A549 (cell line): ENCODE results near the gene OR2L8. TPM values are rescaled to one million over a fixed set of nuclear protein-coding genes. Genes with fewer than 3 reads are reported as not detected.

Experiments used
- ATAC-seq, 2 experiments: fragments of 200-7000 bp in 1 of 2; fragments of >200 bp in 1 of 2; cut with Nextera tagmentation in 1 of 2; cut with Tn5 transposase in 1 of 2; 3 replicates each; pipeline versions ENCODE4 v1.8.0 to v1.9.1; 2018 to 2020; ENCODE audit warnings: mild to moderate bottlenecking in 1 of 2, moderate library complexity in 1 of 2
- CTCF ChIA-PET: fragments of 300-600 bp; sonication (Branson Sonifier 250); formaldehyde crosslinking; extraction: SDS; loops from one replicate; lab custom pipeline; 2021; ENCODE audit warnings: antibody characterized with exemption, inconsistent platforms; lab: Yijun Ruan, JAX
- POLR2A ChIA-PET: fragments of 350-600 bp; formaldehyde crosslinking; extraction: SDS; loops from one replicate; lab custom pipeline; 2021; ENCODE audit warnings: antibody characterized with exemption, inconsistent platforms; lab: Yijun Ruan, JAX
- DNase-seq, 2 experiments: peaks; one replicate each; pipeline versions ENCODE4 v3.0.0 to v3.0.0-alpha.2; 2011 to 2016; ENCODE audit warnings: low read depth in 1 of 2, low spot score in 1 of 2
- FAIRE-seq: peaks from 2 replicates; lab custom pipeline; 2011; peaks lifted over from hg19 to GRCh38; lab: Jason Lieb, UNC
- H3K27ac ChIP-seq, 2 experiments: fragments of >200 bp; sonication (Bioruptor Twin); formaldehyde crosslinking; 3 replicates each; pipeline ENCODE4 v1.5.1; 2016 to 2017
- H3K4me1 ChIP-seq: fragments of >200 bp; sonication (Bioruptor Twin); formaldehyde crosslinking; 3 replicates; pipeline ENCODE4 v1.6.1; 2016
- H3K4me2 ChIP-seq: fragments of >200 bp; sonication (Bioruptor Twin); formaldehyde crosslinking; 3 replicates; pipeline ENCODE4 v1.6.1; 2016
- H3K4me3 ChIP-seq: fragments of >200 bp; sonication (Bioruptor Twin); formaldehyde crosslinking; 3 replicates; pipeline ENCODE4 v1.5.1; 2016
- H3K9me3 ChIP-seq: fragments of >200 bp; sonication (Bioruptor Twin); formaldehyde crosslinking; 3 replicates; pipeline ENCODE4 v1.6.1; 2016
- BHLHE40 ChIP-seq: IDR thresholded peaks from 2 replicates; pipeline ENCODE4 v1.6.1; 2012; ENCODE audit warnings: low read depth, low read length, inconsistent platforms
- CBX8 ChIP-seq: fragments of 200-600 bp; sonication (generic); IDR thresholded peaks from 2 replicates; pipeline ENCODE4 v1.6.1; 2016
- CHD2 ChIP-seq: fragments of 150-350 bp; IDR thresholded peaks from 2 replicates; pipeline ENCODE4 v1.6.1; 2014; ENCODE audit warnings: low read length; ENCODE audit not compliant: partially characterized antibody
- CHD4 ChIP-seq: fragments of 200-600 bp; sonication (generic); IDR thresholded peaks from 2 replicates; pipeline ENCODE4 v1.6.1; 2016; ENCODE audit warnings: antibody characterized with exemption, mild to moderate bottlenecking, borderline replicate concordance
- ESRRA ChIP-seq: fragments of 150-350 bp; IDR thresholded peaks from 2 replicates; pipeline ENCODE4 v1.6.1; 2014; ENCODE audit warnings: mild to moderate bottlenecking, low read length, borderline replicate concordance
- FOSL2 ChIP-seq, 2 experiments: fragments of 450-650 bp in 1 of 2; fragments of >200 bp in 1 of 2; sonication (Bioruptor Twin) in 1 of 2; formaldehyde crosslinking; IDR thresholded peaks; 2 replicates each; pipeline versions ENCODE4 v1.5.0 to v1.6.1; 2016 to 2020; ENCODE audit warnings: mild to moderate bottlenecking in 1 of 2, moderate library complexity in 1 of 2
- FOXS1 ChIP-seq: fragments of 250-450 bp; sonication (Bioruptor Pico); IDR thresholded peaks from 2 replicates; pipeline ENCODE4 v1.5.0; 2020; ENCODE audit warnings: mild to moderate bottlenecking, moderate library complexity
- GATA3 ChIP-seq: IDR thresholded peaks from 2 replicates; pipeline ENCODE4 v1.6.1; 2012; ENCODE audit warnings: borderline replicate concordance
- HEYL ChIP-seq: fragments of 250-450 bp; sonication (Bioruptor Pico); IDR thresholded peaks from 2 replicates; pipeline ENCODE4 v1.8.0; 2021; ENCODE audit warnings: mild to moderate bottlenecking, moderate library complexity
- HOXA7 ChIP-seq: fragments of 250-450 bp; sonication (Bioruptor Pico); IDR thresholded peaks from 2 replicates; pipeline ENCODE4 v1.5.0; 2020; ENCODE audit warnings: mild to moderate bottlenecking, moderate library complexity
- JUN ChIP-seq, 2 experiments: fragments of >200 bp; sonication (Bioruptor Twin); formaldehyde crosslinking; IDR thresholded peaks; 2 replicates in 1 of 2; 3 replicates in 1 of 2; pipeline ENCODE4 v1.6.1; 2016 to 2017
- JUNB ChIP-seq: fragments of >200 bp; sonication (Bioruptor Twin); formaldehyde crosslinking; IDR thresholded peaks from 2 replicates; pipeline ENCODE4 v1.6.1; 2016
- KDM5A ChIP-seq: fragments of 200-600 bp; sonication (generic); IDR thresholded peaks from 2 replicates; pipeline ENCODE4 v1.6.1; 2016; ENCODE audit warnings: antibody characterized with exemption, mild to moderate bottlenecking
- NFE2L2 ChIP-seq: fragments of 150-350 bp; conservative IDR thresholded peaks from 2 replicates; pipeline ENCODE4 v1.6.1; 2014; ENCODE audit warnings: low read length
- NPAS2 ChIP-seq: fragments of 250-450 bp; sonication (Bioruptor Pico); IDR thresholded peaks from 2 replicates; pipeline ENCODE4 v1.8.0; 2022; ENCODE audit warnings: mild to moderate bottlenecking, moderate library complexity, borderline replicate concordance
- RCOR1 ChIP-seq: fragments of 150-350 bp; IDR thresholded peaks from 2 replicates; pipeline ENCODE4 v1.6.1; 2014; ENCODE audit warnings: antibody characterized with exemption, low read length, low read depth
- RFX5 ChIP-seq: fragments of 450-650 bp; IDR thresholded peaks from 2 replicates; pipeline ENCODE4 v1.7.1; 2014; ENCODE audit warnings: antibody characterized with exemption, mild to moderate bottlenecking, moderate library complexity
- SMC3 ChIP-seq: fragments of >200 bp; sonication (Bioruptor Twin); formaldehyde crosslinking; IDR thresholded peaks from 3 replicates; pipeline ENCODE4 v1.6.1; 2018; ENCODE audit warnings: inconsistent platforms
- SREBF2 ChIP-seq: fragments of 450-650 bp; IDR thresholded peaks from 2 replicates; pipeline ENCODE4 v1.6.1; 2014; ENCODE audit warnings: mild to moderate bottlenecking, moderate library complexity
- ZC3H11A ChIP-seq: fragments of 450-650 bp; IDR thresholded peaks from 2 replicates; pipeline ENCODE4 v1.6.1; 2014; ENCODE audit warnings: antibody characterized with exemption, mild to moderate bottlenecking
- ZFP36 ChIP-seq: fragments of 450-650 bp; IDR thresholded peaks from 2 replicates; pipeline ENCODE4 v1.6.1; 2014; ENCODE audit warnings: borderline replicate concordance; ENCODE audit not compliant: partially characterized antibody
- ZNF302 ChIP-seq: fragments of 250-450 bp; sonication (Bioruptor Pico); IDR thresholded peaks from 2 replicates; pipeline ENCODE4 v1.9.0; 2021; ENCODE audit warnings: inconsistent platforms, mild to moderate bottlenecking, moderate library complexity
- ZSCAN20 ChIP-seq: fragments of 250-450 bp; sonication (Bioruptor Pico); IDR thresholded peaks from 2 replicates; pipeline ENCODE4 v1.8.0; 2022; ENCODE audit warnings: mild to moderate bottlenecking, moderate library complexity
- WGBS: methylation state at CpG from one replicate; pipeline ENCODE4 v1.1.6; 2017; ENCODE audit errors: missing lambda C conversion rate; 5-methylcytosine and 5-hydroxymethylcytosine counted together
- polyA plus RNA-seq, 4 experiments: library from polyadenylated mRNA; depleted of rRNA in 3 of 4; stranded (reverse); fragments of >200 nt; fragmentation: RNase III in 1 of 4; extraction: RNeasy Plus Mini Kit Qiagen cat#74134 plus additional on column Dnase treatment in 1 of 4; gene quantifications; 2 replicates in 3 of 4; 3 replicates in 1 of 4; pipeline ENCODE4 v1.2.3, GENCODE V29; 2011 to 2017
- TF ChIP-seq, protein P1 (sequence below): fragments of 150-350 bp; IDR thresholded peaks from 2 replicates; pipeline ENCODE4 v1.6.1; 2014; ENCODE audit warnings: low read depth, mild to moderate bottlenecking, low read length
- TF ChIP-seq, protein P2 (sequence below): IDR thresholded peaks from 2 replicates; pipeline ENCODE4 v1.6.1; 2012; ENCODE audit warnings: low read depth, borderline replicate concordance
- TF ChIP-seq, protein P3 (sequence below): fragments of >200 bp; sonication (Bioruptor Twin); formaldehyde crosslinking; IDR thresholded peaks from 3 replicates; pipeline ENCODE4 v1.6.1; 2016

Gene OR2L8
- polyA plus RNA-seq, 2 of the 4 experiments (the other 2 are of a cell fraction): not detected

DNA sequence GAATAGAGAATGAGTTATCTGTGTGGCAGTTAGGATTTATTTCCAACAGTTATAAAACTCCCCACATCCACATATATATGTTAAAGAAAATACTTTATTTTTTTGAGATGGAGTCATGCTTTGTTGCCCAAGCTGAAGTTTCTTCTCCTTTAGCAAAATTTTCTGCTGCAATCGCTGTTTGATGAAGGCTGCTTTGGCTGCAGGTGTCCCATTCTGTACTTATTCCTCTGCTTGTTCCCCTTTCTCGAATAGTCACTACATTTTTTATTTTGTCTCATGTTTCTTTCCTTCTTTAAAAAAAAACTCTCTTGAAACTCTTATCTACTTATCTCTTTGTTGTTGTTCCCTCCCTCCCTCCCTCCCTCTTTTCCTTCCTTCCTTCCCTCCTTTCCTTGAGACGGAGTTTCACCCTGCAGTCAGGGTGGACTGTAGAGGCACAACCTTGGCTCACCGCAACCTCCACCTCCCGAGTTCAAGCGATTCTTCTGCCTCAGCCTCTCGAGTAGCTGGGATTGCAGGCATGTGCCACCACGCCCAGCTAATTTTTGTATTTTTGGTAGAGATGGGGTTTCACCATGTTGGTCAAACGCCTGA lies 42.7 kb upstream of the OR2L8 start:
- H3K27ac ChIP-seq: no peak overlapping the region
- POLR2A ChIA-PET: no interaction called here
- 15% methylated on average over 8 of the region's 9 CpGs for WGBS
- ATAC-seq: no peak
- TF ChIP-seq GATA3: no peak
- TF ChIP-seq SREBF2: no peak
- TF ChIP-seq JUN (IDR thresholded peaks at IDR 0.05): no peak
- TF ChIP-seq HEYL (CRISPR knock-in tag): no peak
- TF ChIP-seq CBX8: no peak
- TF ChIP-seq, protein P1, sequence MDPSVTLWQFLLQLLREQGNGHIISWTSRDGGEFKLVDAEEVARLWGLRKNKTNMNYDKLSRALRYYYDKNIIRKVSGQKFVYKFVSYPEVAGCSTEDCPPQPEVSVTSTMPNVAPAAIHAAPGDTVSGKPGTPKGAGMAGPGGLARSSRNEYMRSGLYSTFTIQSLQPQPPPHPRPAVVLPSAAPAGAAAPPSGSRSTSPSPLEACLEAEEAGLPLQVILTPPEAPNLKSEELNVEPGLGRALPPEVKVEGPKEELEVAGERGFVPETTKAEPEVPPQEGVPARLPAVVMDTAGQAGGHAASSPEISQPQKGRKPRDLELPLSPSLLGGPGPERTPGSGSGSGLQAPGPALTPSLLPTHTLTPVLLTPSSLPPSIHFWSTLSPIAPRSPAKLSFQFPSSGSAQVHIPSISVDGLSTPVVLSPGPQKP: no peak
- no peak for TF ChIP-seq ZNF302 (CRISPR knock-in tag)
- no peak for TF ChIP-seq RCOR1
- TF ChIP-seq FOSL2 (IDR thresholded peaks at IDR 0.05): no peak
- no peak for TF ChIP-seq FOSL2 (CRISPR knock-in tag; IDR thresholded peaks at IDR 0.05)
- no peak for TF ChIP-seq NPAS2
- TF ChIP-seq CHD2: no peak
- TF ChIP-seq HOXA7: no peak
- no peak for TF ChIP-seq RFX5
- no peak for TF ChIP-seq JUNB
- no peak for TF ChIP-seq ZC3H11A
- TF ChIP-seq, protein P2, sequence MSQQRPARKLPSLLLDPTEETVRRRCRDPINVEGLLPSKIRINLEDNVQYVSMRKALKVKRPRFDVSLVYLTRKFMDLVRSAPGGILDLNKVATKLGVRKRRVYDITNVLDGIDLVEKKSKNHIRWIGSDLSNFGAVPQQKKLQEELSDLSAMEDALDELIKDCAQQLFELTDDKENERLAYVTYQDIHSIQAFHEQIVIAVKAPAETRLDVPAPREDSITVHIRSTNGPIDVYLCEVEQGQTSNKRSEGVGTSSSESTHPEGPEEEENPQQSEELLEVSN: no peak
- TF ChIP-seq ZSCAN20: no peak
- TF ChIP-seq KDM5A: no peak
- no peak for TF ChIP-seq NFE2L2
- CTCF ChIA-PET: no interaction called here
- no peaks in the 10 kb centered on the region for H3K4me1 ChIP-seq
- no peak overlapping the region for H3K4me2 ChIP-seq
- DNase-seq: no peak
- no peak overlapping the region for H3K4me3 ChIP-seq
- no peaks in the 10 kb centered on the region for H3K9me3 ChIP-seq
- no peak for FAIRE-seq

DNA sequence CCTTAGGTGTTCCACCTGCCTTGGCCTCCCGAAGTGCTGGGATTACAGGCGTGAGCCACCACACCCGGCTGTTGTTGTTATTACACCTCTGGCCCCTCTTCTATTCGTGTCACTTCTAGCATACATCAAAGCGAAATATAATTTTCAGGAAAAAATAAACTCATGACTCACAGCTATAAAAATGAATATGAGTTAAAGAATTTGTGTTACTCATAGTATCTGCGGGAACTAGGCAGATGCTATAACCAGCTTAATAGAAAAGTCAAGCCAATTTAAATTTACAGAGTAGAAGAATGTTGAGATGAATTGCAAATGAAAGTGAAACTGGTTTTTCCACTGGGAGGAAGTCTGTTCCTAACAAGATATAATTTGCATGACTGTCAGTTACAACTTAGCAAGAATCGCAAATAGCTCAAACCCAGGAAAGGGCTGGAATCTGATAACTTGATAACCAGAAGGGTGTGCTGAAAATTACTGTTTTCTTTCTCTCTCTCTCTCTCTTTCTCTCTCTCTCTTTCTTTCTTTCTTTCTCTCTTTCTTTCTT lies 42.1 kb upstream of the OR2L8 start:
- ChIA-PET POLR2A (no interaction called here), CTCF (no interaction called here)
- Histone ChIP-seq H3K4me1 (no peaks in the 10 kb centered on the region), H3K27ac (no peak overlapping the region), H3K4me2 (no peak overlapping the region), H3K9me3 (no peaks in the 10 kb centered on the region), H3K4me3 (no peak overlapping the region)
- TF ChIP-seq, protein P3, sequence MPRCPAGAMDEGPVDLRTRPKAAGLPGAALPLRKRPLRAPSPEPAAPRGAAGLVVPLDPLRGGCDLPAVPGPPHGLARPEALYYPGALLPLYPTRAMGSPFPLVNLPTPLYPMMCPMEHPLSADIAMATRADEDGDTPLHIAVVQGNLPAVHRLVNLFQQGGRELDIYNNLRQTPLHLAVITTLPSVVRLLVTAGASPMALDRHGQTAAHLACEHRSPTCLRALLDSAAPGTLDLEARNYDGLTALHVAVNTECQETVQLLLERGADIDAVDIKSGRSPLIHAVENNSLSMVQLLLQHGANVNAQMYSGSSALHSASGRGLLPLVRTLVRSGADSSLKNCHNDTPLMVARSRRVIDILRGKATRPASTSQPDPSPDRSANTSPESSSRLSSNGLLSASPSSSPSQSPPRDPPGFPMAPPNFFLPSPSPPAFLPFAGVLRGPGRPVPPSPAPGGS: no peak
- TF ChIP-seq CHD4: no peak
- TF ChIP-seq NPAS2: no peak
- no peak for TF ChIP-seq KDM5A
- TF ChIP-seq CHD2: no peak
- no peak for TF ChIP-seq ZNF302 (CRISPR knock-in tag)
- no peak for TF ChIP-seq RCOR1
- TF ChIP-seq BHLHE40: no peak
- TF ChIP-seq HEYL (CRISPR knock-in tag): no peak
- TF ChIP-seq FOXS1: no peak
- no peak for TF ChIP-seq SMC3
- TF ChIP-seq RFX5: no peak
- no peak for TF ChIP-seq ESRRA
- no peak for TF ChIP-seq FOSL2 (IDR thresholded peaks at IDR 0.05)
- no peak for TF ChIP-seq FOSL2 (CRISPR knock-in tag; IDR thresholded peaks at IDR 0.05)
- TF ChIP-seq ZFP36: no peak
- no peak for DNase-seq
- 1% methylated on average over 7 of the region's 7 CpGs for WGBS
- ATAC-seq: no peak
- FAIRE-seq: no peak
